Ovary (tissue), 9 donors: ENCODE data around the gene GDF7. TPM values are rescaled to one million over a fixed set of nuclear protein-coding genes. Genes with fewer than 3 reads are reported as not detected.

Experiments used
- DNase-seq, 5 donors: peaks; one replicate each; pipeline ENCODE4 v3.0.0-alpha.2; 2019 to 2020
- H3K27ac ChIP-seq, 2 donors: fragments of 200-600 bp; one replicate each; pipeline versions ENCODE4 v1.5.1 to v1.8.0; 2019 to 2022
- H3K27me3 ChIP-seq: fragments of 200-600 bp; one replicate; pipeline ENCODE4 v1.8.0; 2022
- H3K36me3 ChIP-seq: fragments of 200-600 bp; sonication (generic); one replicate; pipeline ENCODE4 v1.5.1; 2019
- H3K4me1 ChIP-seq: one replicate; pipeline ENCODE4 v1.8.1; 2013; ENCODE audit warnings: mild to moderate bottlenecking, moderate library complexity; ENCODE audit not compliant: insufficient read depth
- H3K4me3 ChIP-seq: fragments of 200-600 bp; sonication (generic); one replicate; pipeline ENCODE4 v1.5.1; 2017
- H3K9me3 ChIP-seq, 2 donors: fragments of 200-600 bp in 1 of 2; sonication (generic) in 1 of 2; one replicate each; pipeline versions ENCODE4 v1.5.1 to v1.8.1; 2013 to 2019; ENCODE audit warnings: mild to moderate bottlenecking in 1 of 2, moderate library complexity in 1 of 2
- CTCF ChIP-seq, 3 donors: fragments of 450-650 bp in 2 of 3; fragments of 200-600 bp in 1 of 3; IDR thresholded peaks; one replicate each; pipeline versions ENCODE4 v1.5.1 to v1.8.0; 2016 to 2022; ENCODE audit warnings: antibody characterized with exemption in 3 of 3, mild to moderate bottlenecking in 1 of 3
- EP300 ChIP-seq: sonication (generic); formaldehyde crosslinking; IDR thresholded peaks from one replicate; pipeline ENCODE4 v1.6.1; 2017; ENCODE audit warnings: antibody characterized with exemption
- POLR2A ChIP-seq: fragments of 450-650 bp; IDR thresholded peaks from one replicate; pipeline ENCODE4 v1.6.1; 2017; ENCODE audit warnings: antibody characterized with exemption, mild to moderate bottlenecking, moderate library complexity
- WGBS, 3 donors: extraction: QIAGEN DNeasy Blood & Tissue Kit in 1 of 3; methylation state at CpG; one replicate each; pipeline versions ENCODE4 v1.1.5 to v1.1.7; 2013 to 2017; 5-methylcytosine and 5-hydroxymethylcytosine counted together
- intact Hi-C, 4 donors: fragments of 100-400 bp; cut with DNase I; formaldehyde crosslinking; loops; one replicate each; pipeline versions ENCODE4 v1.11.0 to v1.15.1; 2022 to 2023
- polyA plus RNA-seq, 2 donors: library from polyadenylated mRNA; stranded (reverse); fragments of 200-250 nt in 1 of 2; fragments of 350-450 nt in 1 of 2; fragmentation: Illumina TruSeq in 1 of 2; extraction: RNeasy Lipid Tissue Mini Kit (QIAGEN cat#74804) in 1 of 2; gene quantifications; one replicate each; pipeline ENCODE4 v1.2.3, GENCODE V29; 2013 to 2014
- total RNA-seq, 7 donors: library from RNA; depleted of rRNA in 2 of 7; stranded (reverse); fragments of >200 nt in 2 of 7; fragmentation: NEBNext Ultra II Directional in 3 of 7; extraction: Animal tissue kit (Norgen Biotek cat#: 25700) in 3 of 7; gene quantifications; one replicate each; pipeline versions ENCODE4 v1.1.0 to v1.2.4, GENCODE V29; 2016 to 2023
- donor health status: DM: no; HTN: no; CAD: no; lungs with moderate emphysema.
- donor health status: DM: no; HTN: no; CAD: no.
- donor health status: Bipolar disorder and iron deficiency.
- donor health status: DM: yes; HTN: yes; CAD: no.
- donor health status: DM: no; HTN: no; CAD: no.
- donor health status: DM: yes; HTN: yes; CAD: no.

Gene GDF7
- total and polyA plus RNA-seq, 9 donors: 0.11 to 1.7 (median 0.48) TPM

DNA sequence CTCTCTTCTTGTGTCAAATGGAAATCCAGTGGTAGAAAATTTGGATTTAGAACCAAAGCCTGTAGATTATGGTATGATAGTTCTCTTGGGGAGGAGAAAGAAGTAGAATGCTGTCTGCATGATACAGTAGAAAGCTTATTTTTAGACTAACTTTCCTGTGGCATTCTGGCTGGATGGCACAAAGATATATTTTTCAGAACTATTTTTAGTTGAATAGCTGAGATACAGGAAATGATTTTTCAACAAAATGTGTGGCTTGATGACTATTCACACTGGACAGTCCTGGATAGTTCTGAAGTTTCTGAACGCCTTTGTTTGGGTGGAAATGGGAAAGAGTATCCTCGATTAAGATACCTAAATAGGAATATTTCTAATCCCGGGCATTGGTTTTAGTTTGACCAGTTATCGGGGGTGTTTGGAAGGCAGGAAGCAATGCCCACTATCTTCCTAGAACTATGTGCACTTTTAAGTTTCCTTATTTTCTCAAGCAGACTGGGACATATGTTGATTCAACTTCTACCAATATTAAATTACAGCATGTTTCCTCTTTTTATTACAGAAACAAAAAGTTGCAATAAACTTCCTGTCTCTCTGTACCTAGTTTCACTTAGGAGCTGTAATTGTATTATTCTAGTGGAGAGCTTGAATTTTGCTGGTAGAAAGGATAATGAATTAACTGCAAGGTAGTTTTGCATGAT is 32.1 kb downstream of the GDF7 start:
- H3K4me3 ChIP-seq: no peak overlapping the region
- DNase-seq: no peak
- H3K4me1 ChIP-seq: no peaks in the 10 kb centered on the region
- H3K27ac ChIP-seq: no peak overlapping the region
- WGBS, 3 donors: 20 to 44% (median 24%) methylated on average over 4 of the region's 4 CpGs
- intact Hi-C loops: no loop called here
- no peaks in the 10 kb centered on the region for H3K36me3 ChIP-seq
- TF ChIP-seq CTCF (IDR thresholded peaks at IDR 0.05) (no peak), POLR2A (no peak), EP300 (no peak)
- H3K27me3 ChIP-seq: no peaks in the 10 kb centered on the region
- H3K9me3 ChIP-seq: no peaks in the 10 kb centered on the region

DNA sequence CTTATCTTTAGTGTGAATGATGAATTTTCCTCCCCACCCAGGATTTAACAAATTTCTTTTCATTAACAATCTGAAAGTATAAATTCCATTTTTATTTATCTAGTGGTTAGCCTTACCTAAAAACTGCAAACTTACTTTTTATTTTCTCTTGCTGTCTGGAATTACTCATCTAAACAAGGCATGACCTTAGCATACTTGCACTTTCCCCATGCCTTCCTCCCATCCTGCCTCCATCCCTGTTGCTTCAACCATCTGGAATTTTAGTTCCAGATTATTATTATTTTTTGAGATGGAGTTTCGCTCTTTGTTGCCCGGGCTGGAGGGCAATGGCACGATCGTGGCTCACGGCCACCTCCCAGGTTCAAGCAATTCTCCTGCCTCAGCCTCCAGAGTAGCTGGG is 35.6 kb downstream of the GDF7 start:
- H3K4me3 ChIP-seq: no peak overlapping the region
- H3K27me3 ChIP-seq: no peaks in the 10 kb centered on the region
- no peak overlapping the region for H3K27ac ChIP-seq
- H3K4me1 ChIP-seq: no peaks in the 10 kb centered on the region
- no peaks in the 10 kb centered on the region for H3K36me3 ChIP-seq
- 28 to 55% (median 43%) methylated on average over 5 of the region's 5 CpGs for WGBS, 3 donors
- intact Hi-C loops: no loop called here
- DNase-seq: no peak
- H3K9me3 ChIP-seq: no peaks in the 10 kb centered on the region
- TF ChIP-seq POLR2A (no peak), EP300 (no peak), CTCF (IDR thresholded peaks at IDR 0.05) (no peak)

DNA sequence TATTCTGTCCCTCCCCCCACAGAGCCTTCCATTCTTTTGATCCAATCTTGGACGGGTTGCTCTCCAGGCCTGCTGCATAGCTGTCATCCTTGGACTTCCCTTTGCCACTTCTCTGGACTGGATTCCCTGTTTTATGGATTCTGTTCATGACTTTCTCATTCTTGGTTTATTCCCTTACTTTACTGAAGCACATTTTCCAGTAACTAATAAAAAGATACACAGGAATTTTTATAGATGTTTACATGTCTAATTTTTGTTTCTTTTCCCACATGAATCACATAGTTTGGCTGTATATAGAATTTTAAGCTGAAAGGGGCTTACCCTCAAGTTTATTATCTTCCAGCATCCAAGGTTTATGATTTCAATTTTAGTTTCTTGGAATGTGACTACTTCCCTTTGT is 37.9 kb downstream of the GDF7 start:
- WGBS, 3 donors: 37 to 81% (median 68%) methylated on average over 1 of the region's 1 CpG
- TF ChIP-seq CTCF (IDR thresholded peaks at IDR 0.05): no peak
- intact Hi-C loops: no loop called here
- Histone ChIP-seq H3K27me3 (no peaks in the 10 kb centered on the region), H3K9me3 (no peaks in the 10 kb centered on the region), H3K4me1 (no peaks in the 10 kb centered on the region), H3K27ac (no peak overlapping the region), H3K4me3 (no peak overlapping the region), H3K36me3 (no peaks in the 10 kb centered on the region)
- DNase-seq: no peak

GRCh38 chr2:20706217-20706616 is 39.3 kb downstream of the GDF7 start:
- TF ChIP-seq POLR2A: no peak
- TF ChIP-seq CTCF (IDR thresholded peaks at IDR 0.05): no peak
- no peak for TF ChIP-seq EP300
- WGBS, 3 donors: 95 to 99% (median 97%) methylated on average over 2 of the region's 2 CpGs
- H3K27ac ChIP-seq: no peak overlapping the region
- no peaks in the 10 kb centered on the region for H3K9me3 ChIP-seq
- intact Hi-C loops: no loop called here
- H3K27me3 ChIP-seq: no peaks in the 10 kb centered on the region
- no peaks in the 10 kb centered on the region for H3K4me1 ChIP-seq
- no peak overlapping the region for H3K4me3 ChIP-seq
- DNase-seq: no peak
- no peaks in the 10 kb centered on the region for H3K36me3 ChIP-seq
